Stimulated activated CD4-positive, alpha-beta T cell treated with anti-CD3 and anti-CD28 coated beads, Interleukin-15, amount 100 ng/mL, for 48 hours (primary cell): ENCODE results near the gene AR.

Experiments used
- DNase-seq, 2 donors: peaks; one replicate each; pipeline ENCODE4 v3.0.0-alpha.2; 2020; ENCODE audit warnings: low read depth in 2 of 2

Gene AR

GRCh38 chrX:67730296-67730695 lies 186.5 kb downstream of the AR start:
- DNase-seq: no peak

GRCh38 chrX:67731061-67731460 lies 187.2 kb downstream of the AR start:
- DNase-seq: no peak

GRCh38 chrX:67732864-67733263 lies 189.0 kb downstream of the AR start:
- no peak for DNase-seq

- no peak for DNase-seq
Observed at GRCh38 chrX:67734111-67734753, 190.4 kb downstream of the AR start.

- DNase-seq: no peak
Observed at GRCh38 chrX:67749536-67749935, 205.7 kb downstream of the AR start.

GRCh38 chrX:67750694-67751093 lies 206.9 kb downstream of the AR start:
- DNase-seq: no peak

GRCh38 chrX:67759018-67759417 lies 215.2 kb downstream of the AR start:
- no peak for DNase-seq

- DNase-seq: no peak
Observed at GRCh38 chrX:67777148-67777547, 233.3 kb downstream of the AR start.

GRCh38 chrX:67779099-67779498 lies 235.3 kb downstream of the AR start:
- DNase-seq: no peak
